A549 (cell line): ENCODE results near the gene CCNE1. TPM values are rescaled to one million over a fixed set of nuclear protein-coding genes. Genes with fewer than 3 reads are reported as not detected.
"Not testable (repeated sequence)": the region's sequence is repeated elsewhere in the genome, so short reads cannot be mapped to it uniquely, and the experiment has no call there.

Experiments used
- ATAC-seq, 2 experiments: fragments of 200-7000 bp in 1 of 2; fragments of >200 bp in 1 of 2; cut with Nextera tagmentation in 1 of 2; cut with Tn5 transposase in 1 of 2; 3 replicates each; pipeline versions ENCODE4 v1.8.0 to v1.9.1; 2018 to 2020; ENCODE audit warnings: mild to moderate bottlenecking in 1 of 2, moderate library complexity in 1 of 2
- CTCF ChIA-PET: fragments of 300-600 bp; sonication (Branson Sonifier 250); formaldehyde crosslinking; extraction: SDS; loops from one replicate; lab custom pipeline; 2021; ENCODE audit warnings: antibody characterized with exemption, inconsistent platforms; lab: Yijun Ruan, JAX
- POLR2A ChIA-PET: fragments of 350-600 bp; formaldehyde crosslinking; extraction: SDS; loops from one replicate; lab custom pipeline; 2021; ENCODE audit warnings: antibody characterized with exemption, inconsistent platforms; lab: Yijun Ruan, JAX
- DNase-seq, 2 experiments: peaks; one replicate each; pipeline versions ENCODE4 v3.0.0 to v3.0.0-alpha.2; 2011 to 2016; ENCODE audit warnings: low read depth in 1 of 2, low spot score in 1 of 2
- FAIRE-seq: peaks from 2 replicates; lab custom pipeline; 2011; peaks lifted over from hg19 to GRCh38; lab: Jason Lieb, UNC
- H3K27ac ChIP-seq, 2 experiments: fragments of >200 bp; sonication (Bioruptor Twin); formaldehyde crosslinking; 3 replicates each; pipeline ENCODE4 v1.5.1; 2016 to 2017
- H3K4me1 ChIP-seq: fragments of >200 bp; sonication (Bioruptor Twin); formaldehyde crosslinking; 3 replicates; pipeline ENCODE4 v1.6.1; 2016
- H3K4me2 ChIP-seq: fragments of >200 bp; sonication (Bioruptor Twin); formaldehyde crosslinking; 3 replicates; pipeline ENCODE4 v1.6.1; 2016
- H3K4me3 ChIP-seq: fragments of >200 bp; sonication (Bioruptor Twin); formaldehyde crosslinking; 3 replicates; pipeline ENCODE4 v1.5.1; 2016
- H3K9me3 ChIP-seq: fragments of >200 bp; sonication (Bioruptor Twin); formaldehyde crosslinking; 3 replicates; pipeline ENCODE4 v1.6.1; 2016
- ATOH8 ChIP-seq: fragments of 250-450 bp; sonication (Bioruptor Pico); IDR thresholded peaks from 2 replicates; pipeline ENCODE4 v1.5.0; 2020; ENCODE audit warnings: low read depth, mild to moderate bottlenecking, moderate library complexity
- BCL3 ChIP-seq: fragments of >200 bp; sonication (Bioruptor Twin); formaldehyde crosslinking; IDR thresholded peaks from 3 replicates; pipeline ENCODE4 v1.6.1; 2016
- CBX8 ChIP-seq: fragments of 200-600 bp; sonication (generic); IDR thresholded peaks from 2 replicates; pipeline ENCODE4 v1.6.1; 2016
- CHD2 ChIP-seq: fragments of 150-350 bp; IDR thresholded peaks from 2 replicates; pipeline ENCODE4 v1.6.1; 2014; ENCODE audit warnings: low read length; ENCODE audit not compliant: partially characterized antibody
- CHD4 ChIP-seq: fragments of 200-600 bp; sonication (generic); IDR thresholded peaks from 2 replicates; pipeline ENCODE4 v1.6.1; 2016; ENCODE audit warnings: antibody characterized with exemption, mild to moderate bottlenecking, borderline replicate concordance
- CTCF ChIP-seq: fragments of >200 bp; sonication (Bioruptor Twin); formaldehyde crosslinking; IDR thresholded peaks from 3 replicates; pipeline ENCODE4 v1.5.1; 2016
- EP300 ChIP-seq, 2 experiments: fragments of >200 bp; sonication (Bioruptor Twin); formaldehyde crosslinking; IDR thresholded peaks; 2 replicates in 1 of 2; 3 replicates in 1 of 2; pipeline ENCODE4 v1.6.1; 2016 to 2017
- FOSL2 ChIP-seq, 2 experiments: fragments of 450-650 bp in 1 of 2; fragments of >200 bp in 1 of 2; sonication (Bioruptor Twin) in 1 of 2; formaldehyde crosslinking; IDR thresholded peaks; 2 replicates each; pipeline versions ENCODE4 v1.5.0 to v1.6.1; 2016 to 2020; ENCODE audit warnings: mild to moderate bottlenecking in 1 of 2, moderate library complexity in 1 of 2
- FOXS1 ChIP-seq: fragments of 250-450 bp; sonication (Bioruptor Pico); IDR thresholded peaks from 2 replicates; pipeline ENCODE4 v1.5.0; 2020; ENCODE audit warnings: mild to moderate bottlenecking, moderate library complexity
- GATA3 ChIP-seq: IDR thresholded peaks from 2 replicates; pipeline ENCODE4 v1.6.1; 2012; ENCODE audit warnings: borderline replicate concordance
- HDAC2 ChIP-seq: fragments of 200-600 bp; sonication (generic); IDR thresholded peaks from 2 replicates; pipeline ENCODE4 v1.6.1; 2016
- HOXA7 ChIP-seq: fragments of 250-450 bp; sonication (Bioruptor Pico); IDR thresholded peaks from 2 replicates; pipeline ENCODE4 v1.5.0; 2020; ENCODE audit warnings: mild to moderate bottlenecking, moderate library complexity
- HOXB13 ChIP-seq: fragments of 250-450 bp; sonication (Bioruptor Pico); IDR thresholded peaks from 2 replicates; pipeline ENCODE4 v1.5.0; 2020; ENCODE audit warnings: low read depth, mild to moderate bottlenecking, moderate library complexity
- KDM1A ChIP-seq: fragments of 200-600 bp; sonication (generic); IDR thresholded peaks from 2 replicates; pipeline ENCODE4 v1.6.1; 2016; ENCODE audit warnings: low read depth, mild to moderate bottlenecking
- MAX ChIP-seq: IDR thresholded peaks from 2 replicates; pipeline ENCODE4 v1.6.1; 2012
- MAZ ChIP-seq: fragments of 150-350 bp; IDR thresholded peaks from 2 replicates; pipeline ENCODE4 v1.6.1; 2014; ENCODE audit warnings: antibody characterized with exemption, low read depth, low read length, borderline replicate concordance
- NR3C1 ChIP-seq: fragments of >200 bp; sonication (Bioruptor Twin); formaldehyde crosslinking; IDR thresholded peaks from 3 replicates; pipeline ENCODE4 v1.6.1; 2017
- PBX3 ChIP-seq: IDR thresholded peaks from 2 replicates; pipeline ENCODE4 v1.6.1; 2012
- RARB ChIP-seq: fragments of 250-450 bp; sonication (Bioruptor Pico); IDR thresholded peaks from 2 replicates; pipeline ENCODE4 v1.8.0; 2021; ENCODE audit warnings: mild to moderate bottlenecking, moderate library complexity
- RNF2 ChIP-seq: fragments of 200-600 bp; sonication (generic); IDR thresholded peaks from 2 replicates; pipeline ENCODE4 v1.6.1; 2016; ENCODE audit warnings: low read depth, mild to moderate bottlenecking, antibody characterized with exemption, moderate library complexity, borderline replicate concordance
- SMC3 ChIP-seq: fragments of >200 bp; sonication (Bioruptor Twin); formaldehyde crosslinking; IDR thresholded peaks from 3 replicates; pipeline ENCODE4 v1.6.1; 2018; ENCODE audit warnings: inconsistent platforms
- ZNF302 ChIP-seq: fragments of 250-450 bp; sonication (Bioruptor Pico); IDR thresholded peaks from 2 replicates; pipeline ENCODE4 v1.9.0; 2021; ENCODE audit warnings: inconsistent platforms, mild to moderate bottlenecking, moderate library complexity
- ZSCAN20 ChIP-seq: fragments of 250-450 bp; sonication (Bioruptor Pico); IDR thresholded peaks from 2 replicates; pipeline ENCODE4 v1.8.0; 2022; ENCODE audit warnings: mild to moderate bottlenecking, moderate library complexity
- WGBS: methylation state at CpG from one replicate; pipeline ENCODE4 v1.1.6; 2017; ENCODE audit errors: missing lambda C conversion rate; 5-methylcytosine and 5-hydroxymethylcytosine counted together
- polyA plus RNA-seq, 4 experiments: library from polyadenylated mRNA; depleted of rRNA in 3 of 4; stranded (reverse); fragments of >200 nt; fragmentation: RNase III in 1 of 4; extraction: RNeasy Plus Mini Kit Qiagen cat#74134 plus additional on column Dnase treatment in 1 of 4; gene quantifications; 2 replicates in 3 of 4; 3 replicates in 1 of 4; pipeline ENCODE4 v1.2.3, GENCODE V29; 2011 to 2017

Gene CCNE1
- polyA plus RNA-seq, 2 of the 4 experiments (the other 2 are of a cell fraction) = 18.3 to 25.2 TPM

- FAIRE-seq = no peak
- H3K9me3 ChIP-seq = no peaks in the 10 kb centered on the region
- 84% methylated on average over 6 of the region's 6 CpGs for WGBS
- TF ChIP-seq ATOH8 (CRISPR knock-in tag) (no peak), RARB (CRISPR knock-in tag) (no peak), ZSCAN20 (no peak), RNF2 (no peak), CTCF (no peak), PBX3 (no peak), MAZ (no peak), SMC3 (no peak), HDAC2 (no peak), HOXB13 (CRISPR knock-in tag) (no peak), FOSL2 (IDR thresholded peaks at IDR 0.05) (no peak), FOSL2 (CRISPR knock-in tag; IDR thresholded peaks at IDR 0.05) (no peak), CHD4 (no peak), BCL3 (no peak), NR3C1 (no peak), HOXA7 (CRISPR knock-in tag) (no peak)
- no peak for ATAC-seq
- no peaks in the 10 kb centered on the region for H3K4me1 ChIP-seq
- H3K4me3 ChIP-seq = no peak overlapping the region
- DNase-seq = no peak
- POLR2A ChIA-PET = no interaction called here
- CTCF ChIA-PET = interaction anchor here (0.9 to 2.2 kb wide), 5 partner anchors 9 to 59 kb away, joined by 3 to 7 read pairs (median 4); no protein-coding TSS in a partner anchor
- H3K4me2 ChIP-seq = no peak overlapping the region
- H3K27ac ChIP-seq = no peak overlapping the region
These were observed 8.2 kb downstream of the CCNE1 start for GRCh38 chr19:29819986-29820385.

GRCh38 chr19:29823581-29824330 lies 12.0 kb downstream of the CCNE1 start:
- TF ChIP-seq ZNF302 (CRISPR knock-in tag) = no peak
- TF ChIP-seq MAX = no peak
- no peak for TF ChIP-seq FOXS1 (CRISPR knock-in tag)
- no peak for TF ChIP-seq CHD2
- no peak for TF ChIP-seq EP300 (IDR thresholded peaks at IDR 0.05)
- TF ChIP-seq GATA3 = no peak
- no peak for TF ChIP-seq KDM1A
- no peak for TF ChIP-seq CBX8
- Histone ChIP-seq H3K4me3 (no peak overlapping the region), H3K9me3 (no peaks in the 10 kb centered on the region), H3K4me2 (no peak overlapping the region), H3K4me1 (no peaks in the 10 kb centered on the region), H3K27ac (no peak overlapping the region)
- ChIA-PET CTCF (interaction anchor here (0.6 to 1.8 kb wide), 6 partner anchors 21 to 609 kb away, joined by 3 to 6 read pairs (median 4); no protein-coding TSS in a partner anchor), POLR2A (no interaction called here)
- FAIRE-seq = no peak
- no peak for ATAC-seq
- DNase-seq = no peak
- WGBS = 94% methylated on average over 20 of the region's 20 CpGs

- not testable (repeated sequence) for H3K4me1 ChIP-seq, H3K4me3 ChIP-seq, DNase-seq, ATAC-seq, H3K27ac ChIP-seq, H3K4me2 ChIP-seq, H3K9me3 ChIP-seq
- ChIA-PET CTCF (interaction anchor here (0.7 to 1.4 kb wide), 4 partner anchors 9 to 190 kb away, joined by 3 to 6 read pairs (median 4); no protein-coding TSS in a partner anchor), POLR2A (interaction anchor here (0.7 kb wide), 1 partner anchor 19 kb away, joined by 3 read pairs; no protein-coding TSS in a partner anchor)
- WGBS = 92% methylated on average over 8 of the region's 8 CpGs
- FAIRE-seq = peak; percentile 63
These were observed 13.5 kb downstream of the CCNE1 start for GRCh38 chr19:29825263-29825662.
